Measurements from ENCODE around the gene RER1. TPM values are rescaled to one million over a fixed set of nuclear protein-coding genes. Genes with fewer than 3 reads are reported as not detected.

Gene RER1
- total RNA-seq, 1 experiment from 2014 or later, result 79.8 TPM

GRCh38 chr1:2376931-2377672, 14.5 kb upstream of the RER1 start:
- DNase-seq (ENCODE audit: low spot score), result no peak
- Mint-ChIP-seq H3K27ac (no peak overlapping the region), H3K36me3 (no peaks in the 10 kb centered on the region), H3K4me3 (no peak overlapping the region), H3K9me3 (no peaks in the 10 kb centered on the region), H3K27me3 (ENCODE audit: low read depth) (no peaks in the 10 kb centered on the region), H3K4me1 (no peaks in the 10 kb centered on the region)
- TF ChIP-seq ESRRA (CRISPR knock-in tag; IDR thresholded peaks at IDR 0.05; ENCODE audit: borderline replicate concordance) (no peak), MXD4 (CRISPR knock-in tag; IDR thresholded peaks at IDR 0.05; ENCODE audit: borderline replicate concordance) (no peak), RELA (CRISPR knock-in tag; IDR thresholded peaks at IDR 0.05; ENCODE audit: borderline replicate concordance) (no peak), ZBTB21 (CRISPR knock-in tag; IDR thresholded peaks at IDR 0.05; ENCODE audit: borderline replicate concordance) (no peak), ZNF512 (CRISPR knock-in tag; IDR thresholded peaks at IDR 0.05; ENCODE audit: borderline replicate concordance) (no peak), ERG (CRISPR knock-in tag; IDR thresholded peaks at IDR 0.05) (no peak), JAZF1 (CRISPR knock-in tag; IDR thresholded peaks at IDR 0.05) (no peak), NR1H2 (CRISPR knock-in tag; IDR thresholded peaks at IDR 0.05) (no peak), NR3C1 (CRISPR knock-in tag; conservative IDR thresholded peaks at IDR 0.05; ENCODE audit: low read depth) (no peak), PRDM15 (CRISPR knock-in tag; IDR thresholded peaks at IDR 0.05) (no peak)
- TF ChIP-seq, protein P1, sequence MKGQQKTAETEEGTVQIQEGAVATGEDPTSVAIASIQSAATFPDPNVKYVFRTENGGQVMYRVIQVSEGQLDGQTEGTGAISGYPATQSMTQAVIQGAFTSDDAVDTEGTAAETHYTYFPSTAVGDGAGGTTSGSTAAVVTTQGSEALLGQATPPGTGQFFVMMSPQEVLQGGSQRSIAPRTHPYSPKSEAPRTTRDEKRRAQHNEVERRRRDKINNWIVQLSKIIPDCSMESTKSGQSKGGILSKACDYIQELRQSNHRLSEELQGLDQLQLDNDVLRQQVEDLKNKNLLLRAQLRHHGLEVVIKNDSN (CRISPR knock-in tag; IDR thresholded peaks at IDR 0.05), result no peak
- ChIA-PET CTCF (interaction anchor here (0.5 to 1.6 kb wide), 2 partner anchors 182 to 747 kb away, joined by 6 to 9 read pairs; partner anchors contain the start of gene FAAP20), POLR2A (no interaction called here)
- ATAC-seq, result no peak

GRCh38 chr1:2377751-2378440, 13.7 kb upstream of the RER1 start:
- no peak for TF ChIP-seq JUN (CRISPR knock-in tag; IDR thresholded peaks at IDR 0.05)
- no peak for TF ChIP-seq SOX15 (CRISPR knock-in tag; IDR thresholded peaks at IDR 0.05)
- TF ChIP-seq, protein P2, sequence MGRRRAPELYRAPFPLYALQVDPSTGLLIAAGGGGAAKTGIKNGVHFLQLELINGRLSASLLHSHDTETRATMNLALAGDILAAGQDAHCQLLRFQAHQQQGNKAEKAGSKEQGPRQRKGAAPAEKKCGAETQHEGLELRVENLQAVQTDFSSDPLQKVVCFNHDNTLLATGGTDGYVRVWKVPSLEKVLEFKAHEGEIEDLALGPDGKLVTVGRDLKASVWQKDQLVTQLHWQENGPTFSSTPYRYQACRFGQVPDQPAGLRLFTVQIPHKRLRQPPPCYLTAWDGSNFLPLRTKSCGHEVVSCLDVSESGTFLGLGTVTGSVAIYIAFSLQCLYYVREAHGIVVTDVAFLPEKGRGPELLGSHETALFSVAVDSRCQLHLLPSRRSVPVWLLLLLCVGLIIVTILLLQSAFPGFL (CRISPR knock-in tag; IDR thresholded peaks at IDR 0.05; ENCODE audit: borderline replicate concordance), result no peak
- TF ChIP-seq TEAD1 (CRISPR knock-in tag; IDR thresholded peaks at IDR 0.05), result no peak
- TF ChIP-seq ARID4B (CRISPR knock-in tag; IDR thresholded peaks at IDR 0.05; ENCODE audit: borderline replicate concordance), result no peak
- TF ChIP-seq ERG (CRISPR knock-in tag; IDR thresholded peaks at IDR 0.05), result no peak
- no peak for TF ChIP-seq ETV6 (CRISPR knock-in tag; IDR thresholded peaks at IDR 0.05)
- Mint-ChIP-seq H3K27me3 (ENCODE audit: low read depth) (no peaks in the 10 kb centered on the region), H3K27ac (no peak overlapping the region), H3K9me3 (no peaks in the 10 kb centered on the region), H3K4me3 (no peak overlapping the region), H3K4me1 (no peaks in the 10 kb centered on the region), H3K36me3 (no peaks in the 10 kb centered on the region)
- ATAC-seq (no peak), DNase-seq (ENCODE audit: low spot score) (no peak)
- CTCF ChIA-PET, result interaction anchor here (1.6 to 1.7 kb wide), 2 partner anchors 178 to 183 kb away, joined by 5 to 6 read pairs; partner anchors contain the start of gene FAAP20
- POLR2A ChIA-PET, result interaction anchor here (0.9 kb wide), 1 partner anchor 183 kb away, joined by 3 read pairs; the partner anchor contains the start of gene FAAP20

Data from WTC11 (cell line).